Fibroblast of pulmonary artery (primary cell): ENCODE measurements around the gene EDAR.

Experiments
- DNase-seq: peaks from one replicate; pipeline ENCODE4 v3.0.0-alpha.2; 2010; ENCODE audit warnings: low read depth
- H3K4me3 ChIP-seq: replicated peaks from 2 replicates; pipeline ENCODE4 v1.5.1; 2011; ENCODE audit warnings: low read depth, mild to moderate bottlenecking, control low read depth, low read length, moderate library complexity
- CTCF ChIP-seq: IDR thresholded peaks from 2 replicates; pipeline ENCODE4 v1.5.1; 2011; ENCODE audit warnings: mild to moderate bottlenecking, control low read depth, low read length, inconsistent platforms; ENCODE audit errors: missing control alignments

EDAR gene

GRCh38 chr2:108947271-108947907, 41.6 kb downstream of the EDAR start:
- H3K4me3 ChIP-seq: no peak overlapping the region
- TF ChIP-seq CTCF: no peak
- no peak for DNase-seq

DNA sequence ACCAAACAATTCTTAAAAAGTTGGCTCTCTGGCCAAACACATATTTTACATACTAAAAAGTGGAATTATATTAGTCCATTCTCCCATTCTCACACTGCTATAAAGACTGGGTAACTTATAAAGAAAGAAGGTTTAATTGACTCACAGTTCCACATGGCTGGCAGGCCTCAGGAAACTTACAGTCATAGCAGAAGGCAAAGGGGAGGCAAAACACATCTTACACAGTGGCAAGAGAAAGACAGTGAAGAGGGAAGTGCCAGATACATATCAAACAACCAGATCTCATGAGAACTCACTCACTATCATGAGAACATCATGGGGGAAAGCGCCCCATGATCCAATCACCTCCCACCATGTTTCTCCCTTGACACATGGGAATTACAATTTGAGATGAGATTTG, 42.6 kb downstream of the EDAR start:
- H3K4me3 ChIP-seq: no peak overlapping the region
- TF ChIP-seq CTCF: no peak
- no peak for DNase-seq

GRCh38 chr2:108945969-108946368, 43.1 kb downstream of the EDAR start:
- TF ChIP-seq CTCF: no peak
- DNase-seq: no peak
- no peak overlapping the region for H3K4me3 ChIP-seq

- DNase-seq: no peak
- no peak overlapping the region for H3K4me3 ChIP-seq
- peak; percentile 5 for TF ChIP-seq CTCF
Observed at GRCh38 chr2:108944601-108945331, 44.3 kb downstream of the EDAR start.

DNA sequence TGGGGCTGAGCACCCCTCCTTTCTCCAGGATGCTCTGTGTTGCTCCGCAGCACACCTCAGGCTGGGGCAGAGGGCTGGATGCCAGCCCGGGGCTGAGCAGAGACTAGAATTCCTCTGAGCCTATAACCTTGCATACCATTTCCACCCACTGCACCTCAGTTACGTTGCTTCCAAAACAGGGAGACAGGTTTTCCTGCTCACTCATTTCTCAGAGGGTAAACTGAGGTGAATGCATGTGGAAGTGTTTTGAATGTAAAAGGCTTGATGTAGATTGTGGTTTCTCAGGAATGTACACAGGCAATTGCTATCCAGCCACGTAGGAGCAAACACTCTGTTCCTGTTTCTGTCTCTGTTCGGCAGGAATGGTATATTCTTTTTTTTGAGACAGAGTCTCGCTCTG, 45.3 kb downstream of the EDAR start:
- no peak for DNase-seq
- TF ChIP-seq CTCF: no peak

GRCh38 chr2:108942888-108943287, 46.1 kb downstream of the EDAR start:
- no peak for DNase-seq
- TF ChIP-seq CTCF: no peak
- no peak overlapping the region for H3K4me3 ChIP-seq

More for the DNA sequence above, 45.3 kb downstream of the EDAR start:
- no peak overlapping the region for H3K4me3 ChIP-seq
